GM12875 (cell line): Measurements from ENCODE around the gene SPPL3.
"Not testable (repeated sequence)": the region's sequence is repeated elsewhere in the genome, so short reads cannot be mapped to it uniquely, and the experiment has no call there.

ENCODE experiments used
- H3K4me3 ChIP-seq: one replicate; pipeline ENCODE4 v1.5.1; 2011; ENCODE audit warnings: low read depth, low read length, control low read depth
- TF ChIP-seq, protein P1 (sequence below): IDR thresholded peaks from 2 replicates; pipeline ENCODE4 v1.5.1; 2011; ENCODE audit warnings: low read depth, mild to moderate bottlenecking, control low read depth, inconsistent platforms, low read length, moderate library complexity, borderline replicate concordance; ENCODE audit not compliant: insufficient read depth

SPPL3 gene

DNA sequence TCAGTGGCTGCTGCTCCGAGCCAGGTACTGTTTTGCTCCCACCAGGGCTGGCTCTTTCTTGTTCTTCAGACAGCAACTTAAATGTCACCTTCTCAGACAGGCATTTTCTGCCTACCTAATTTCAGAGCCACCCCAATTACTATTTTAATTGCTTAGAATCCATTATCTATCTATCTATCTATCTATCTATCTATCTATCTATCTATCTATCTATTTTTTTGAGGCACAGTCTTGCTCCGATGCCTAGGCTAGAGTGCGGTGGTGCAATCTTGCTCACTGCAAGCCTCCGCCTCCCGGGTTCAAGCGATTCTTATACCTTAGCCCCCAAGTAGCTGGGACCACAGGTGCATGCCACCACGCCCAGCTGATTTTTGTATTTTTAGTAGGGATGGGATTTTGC, 58.5 kb downstream of the SPPL3 start:
- no peak overlapping the region for H3K4me3 ChIP-seq
- TF ChIP-seq, protein P1, sequence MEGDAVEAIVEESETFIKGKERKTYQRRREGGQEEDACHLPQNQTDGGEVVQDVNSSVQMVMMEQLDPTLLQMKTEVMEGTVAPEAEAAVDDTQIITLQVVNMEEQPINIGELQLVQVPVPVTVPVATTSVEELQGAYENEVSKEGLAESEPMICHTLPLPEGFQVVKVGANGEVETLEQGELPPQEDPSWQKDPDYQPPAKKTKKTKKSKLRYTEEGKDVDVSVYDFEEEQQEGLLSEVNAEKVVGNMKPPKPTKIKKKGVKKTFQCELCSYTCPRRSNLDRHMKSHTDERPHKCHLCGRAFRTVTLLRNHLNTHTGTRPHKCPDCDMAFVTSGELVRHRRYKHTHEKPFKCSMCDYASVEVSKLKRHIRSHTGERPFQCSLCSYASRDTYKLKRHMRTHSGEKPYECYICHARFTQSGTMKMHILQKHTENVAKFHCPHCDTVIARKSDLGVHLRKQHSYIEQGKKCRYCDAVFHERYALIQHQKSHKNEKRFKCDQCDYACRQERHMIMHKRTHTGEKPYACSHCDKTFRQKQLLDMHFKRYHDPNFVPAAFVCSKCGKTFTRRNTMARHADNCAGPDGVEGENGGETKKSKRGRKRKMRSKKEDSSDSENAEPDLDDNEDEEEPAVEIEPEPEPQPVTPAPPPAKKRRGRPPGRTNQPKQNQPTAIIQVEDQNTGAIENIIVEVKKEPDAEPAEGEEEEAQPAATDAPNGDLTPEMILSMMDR = no peak

DNA sequence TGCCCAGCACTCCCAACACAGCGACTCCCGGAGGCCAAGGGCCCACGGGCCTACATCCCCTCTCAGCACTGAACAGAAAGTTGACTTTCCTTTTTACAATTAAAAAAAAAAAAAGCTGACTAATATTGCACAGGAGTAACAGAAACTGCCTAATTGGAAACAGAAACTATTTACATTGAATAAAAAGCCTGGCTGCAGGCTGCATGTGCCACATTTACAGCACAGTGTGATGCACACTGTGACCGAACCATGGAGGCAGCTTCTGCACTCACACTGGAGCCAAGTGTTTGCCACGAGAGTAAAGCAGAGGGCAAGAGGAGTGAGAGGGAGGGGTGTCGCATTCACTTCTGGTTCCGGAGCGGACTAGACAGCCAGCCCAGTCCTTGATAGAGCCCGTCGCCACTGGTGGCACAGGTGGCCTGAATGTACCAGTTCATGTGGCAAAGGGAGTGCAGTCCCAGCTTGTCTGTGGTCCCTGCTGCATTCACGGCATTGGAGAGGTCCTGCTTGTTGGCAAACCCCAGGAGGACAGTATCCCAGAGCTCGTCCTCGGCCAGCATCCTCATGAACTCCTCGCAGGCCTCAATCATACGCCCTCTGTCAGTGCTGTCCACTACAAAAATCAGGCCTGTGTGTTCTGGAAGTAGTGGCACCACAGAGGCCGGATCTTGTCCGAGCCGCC, 59.2 kb downstream of the SPPL3 start:
- no peak overlapping the region for H3K4me3 ChIP-seq
- TF ChIP-seq, protein P1 = no peak

DNA sequence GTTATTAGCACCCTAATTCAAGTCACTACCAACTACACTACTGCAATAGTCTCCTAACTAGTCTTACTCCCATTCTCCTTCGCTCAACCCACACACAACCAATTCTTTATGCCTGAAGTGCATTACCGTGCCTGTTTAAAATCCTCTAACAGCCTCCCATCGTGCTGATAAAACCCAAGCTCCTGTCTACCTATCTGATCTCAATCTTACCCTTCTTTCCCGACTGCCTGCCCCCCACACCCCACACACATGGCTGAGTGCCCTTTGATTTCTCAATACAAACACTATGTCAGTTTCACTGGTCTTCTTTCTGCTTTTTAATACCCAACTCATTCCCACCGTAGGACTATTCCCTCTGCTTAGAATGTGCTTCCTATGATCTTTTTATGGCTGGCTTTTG, 59.9 kb downstream of the SPPL3 start:
- TF ChIP-seq, protein P1 = no peak
- H3K4me3 ChIP-seq = no peak overlapping the region

DNA sequence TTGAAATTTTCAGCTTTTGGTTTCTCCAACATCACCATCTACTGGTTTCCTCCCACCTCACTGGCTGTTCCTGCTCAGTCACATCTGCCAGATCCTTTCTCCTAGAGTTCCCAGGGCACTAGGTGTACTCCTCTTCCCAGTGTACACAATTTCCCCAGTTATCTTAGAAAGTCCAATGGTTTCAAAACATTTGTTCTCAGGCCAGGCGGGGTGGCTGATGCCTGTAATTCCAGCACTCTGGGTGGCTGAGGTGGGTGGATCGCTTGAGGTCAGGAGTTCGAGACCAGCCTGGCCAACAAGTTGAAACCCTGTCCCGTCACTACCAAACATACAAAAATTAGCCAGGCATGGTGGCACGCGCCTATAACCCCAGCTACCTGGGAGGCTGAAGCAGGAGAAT, 60.7 kb downstream of the SPPL3 start:
- H3K4me3 ChIP-seq = no peak overlapping the region
- TF ChIP-seq, protein P1 = no peak

DNA sequence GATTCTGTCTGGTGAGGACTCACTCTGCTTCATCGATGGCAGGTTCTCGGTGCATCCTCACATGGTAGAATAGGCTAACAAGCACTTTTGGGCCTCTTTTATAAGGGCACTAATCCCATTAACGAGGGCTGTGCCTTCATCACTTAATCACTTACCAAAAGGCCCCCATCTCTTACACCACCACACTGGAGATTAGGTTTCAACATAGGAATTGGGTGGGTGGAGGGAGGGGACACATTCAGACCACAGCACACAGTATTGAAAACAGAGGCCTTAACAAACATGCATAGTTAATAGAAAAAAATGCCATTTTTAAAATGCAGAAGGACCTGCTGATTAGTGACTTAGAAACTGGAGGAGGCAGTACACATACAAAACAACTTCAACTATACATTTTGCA, 61.6 kb downstream of the SPPL3 start:
- TF ChIP-seq, protein P1 = no peak
- no peak overlapping the region for H3K4me3 ChIP-seq

DNA sequence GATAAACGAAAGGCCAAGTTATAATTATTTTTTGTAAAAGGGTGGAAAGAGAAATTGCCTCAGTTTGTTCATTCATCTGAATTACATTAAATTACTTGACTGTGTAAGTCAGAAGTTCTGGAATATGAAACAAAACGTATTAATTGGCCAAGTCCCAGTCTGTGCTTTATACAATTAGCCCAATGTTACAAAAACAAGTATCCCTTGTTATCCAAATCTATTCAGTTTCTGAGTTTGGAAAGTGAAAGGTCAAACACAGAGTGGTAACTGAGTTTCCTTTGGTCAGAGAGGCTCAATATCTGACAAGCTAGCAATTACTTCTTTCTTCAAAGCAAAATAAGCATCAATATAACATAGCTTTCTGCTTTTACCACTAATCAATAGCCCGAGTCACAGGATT, 62.6 kb downstream of the SPPL3 start:
- TF ChIP-seq, protein P1 = no peak
- no peak overlapping the region for H3K4me3 ChIP-seq

DNA sequence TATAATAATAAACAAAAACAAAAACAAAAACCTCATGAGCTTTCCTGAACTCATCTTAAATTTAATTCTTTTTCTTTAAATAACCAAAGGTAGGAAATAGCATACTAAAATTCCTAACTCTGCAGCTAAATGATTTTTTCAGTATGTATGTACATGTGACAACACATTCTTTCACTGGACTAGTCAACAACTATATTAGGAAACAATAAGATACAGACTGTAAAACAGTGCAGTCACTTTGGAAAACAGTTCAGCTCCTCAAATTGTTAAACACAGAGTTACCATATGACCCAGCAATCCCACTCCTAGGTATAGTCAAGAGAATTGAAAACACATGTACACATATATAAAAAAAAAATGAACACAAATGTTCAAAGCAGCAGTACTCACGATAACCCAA, 64.7 kb downstream of the SPPL3 start:
- H3K4me3 ChIP-seq = no peak overlapping the region
- TF ChIP-seq, protein P1 = no peak

DNA sequence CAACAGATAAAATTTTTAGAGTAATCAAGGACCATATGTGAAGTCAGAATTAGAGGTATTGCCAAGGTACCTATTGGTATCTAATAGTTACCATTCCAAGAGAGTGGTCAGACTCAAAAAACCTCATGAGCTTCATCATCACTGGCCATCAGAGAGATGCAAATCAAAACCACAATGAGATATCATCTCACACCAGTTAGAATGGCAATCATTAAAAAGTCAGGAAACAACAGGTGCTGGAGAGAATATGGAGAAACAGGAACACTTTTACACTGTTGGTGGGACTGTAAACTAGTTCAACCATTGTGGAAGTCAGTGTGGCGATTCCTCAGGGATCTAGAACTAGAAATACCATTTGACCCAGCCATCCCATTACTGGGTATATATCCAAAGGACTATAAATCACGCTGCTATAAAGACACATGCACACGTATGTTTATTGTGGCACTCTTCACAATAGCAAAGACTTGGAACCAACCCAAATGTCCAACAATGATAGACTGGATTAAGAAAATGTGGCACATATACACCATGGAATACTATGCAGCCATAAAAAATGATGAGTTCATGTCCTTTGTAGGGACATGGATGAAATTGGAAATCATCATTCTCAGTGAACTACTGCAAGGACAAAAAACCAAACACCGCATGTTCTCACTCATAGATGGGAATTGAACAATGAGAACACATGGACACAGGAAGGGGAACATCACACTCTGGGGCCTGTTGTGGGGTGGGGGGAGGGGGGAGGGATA, 65.4 kb downstream of the SPPL3 start:
- H3K4me3 ChIP-seq = not testable (repeated sequence)
